ENCODE data around the gene MBL2. TPM values are rescaled to one million over a fixed set of nuclear protein-coding genes. Genes with fewer than 3 reads are reported as not detected.
A peak's percentile ranks its signal among the peaks of the same experiment; 100 is the strongest.

The MBL2 gene
- polyA plus RNA-seq, 1 donor: 0.09 TPM

DNA sequence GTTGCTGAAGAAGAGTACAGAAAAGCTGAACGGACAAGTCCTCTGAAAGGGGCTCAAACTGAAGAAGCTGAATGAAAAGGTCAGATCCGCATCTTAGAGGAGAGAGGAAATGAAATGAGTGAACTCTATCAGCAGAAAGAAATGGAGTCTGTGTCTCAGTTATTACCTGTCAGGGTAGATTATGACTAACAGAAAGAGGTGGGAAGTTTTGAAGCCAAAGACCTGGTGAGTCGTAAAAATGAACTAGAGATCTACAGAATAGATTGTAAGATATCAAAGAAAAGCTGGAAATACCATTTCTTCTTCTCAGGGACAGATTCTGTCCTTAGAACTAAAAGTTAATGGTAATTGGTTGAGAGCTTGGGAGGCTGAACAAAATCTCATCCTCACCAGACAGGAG, 11.1 kb upstream of the MBL2 start:
- Histone ChIP-seq H3K27ac (ENCODE audit: low read length) (no peak overlapping the region), H3K36me3 (ENCODE audit: control insufficient read depth, insufficient read depth, low read length) (no peaks in the 10 kb centered on the region), H3K4me3 (ENCODE audit: low read length) (no peak overlapping the region), H3K4me1 (ENCODE audit: control insufficient read depth, insufficient read depth, low read length) (no peaks in the 10 kb centered on the region), H3K27me3 (ENCODE audit: control insufficient read depth, insufficient read depth, low read length) (peaks cover 2% of the 10 kb centered on the region), H3K9me3 (ENCODE audit: control insufficient read depth, low read depth, low read length) (no peaks in the 10 kb centered on the region)
- no peak for DNase-seq
- WGBS (ENCODE audit: insufficient coverage, low lambda C conversion rate): 95% methylated on average over 3 of the region's 3 CpGs

GRCh38 chr10:52782554-52782953, 10.0 kb upstream of the MBL2 start:
- peaks cover 7% of the 10 kb centered on the region for H3K27me3 ChIP-seq (ENCODE audit: control insufficient read depth, insufficient read depth, low read length)
- no peak for DNase-seq
- H3K36me3 ChIP-seq (ENCODE audit: control insufficient read depth, insufficient read depth, low read length): no peaks in the 10 kb centered on the region
- H3K4me1 ChIP-seq (ENCODE audit: control insufficient read depth, insufficient read depth, low read length): no peaks in the 10 kb centered on the region
- no peak overlapping the region for H3K27ac ChIP-seq (ENCODE audit: low read length)
- H3K4me3 ChIP-seq (ENCODE audit: low read length): no peak overlapping the region
- peaks cover 5% of the 10 kb centered on the region for H3K9me3 ChIP-seq (ENCODE audit: control insufficient read depth, low read depth, low read length)

DNA sequence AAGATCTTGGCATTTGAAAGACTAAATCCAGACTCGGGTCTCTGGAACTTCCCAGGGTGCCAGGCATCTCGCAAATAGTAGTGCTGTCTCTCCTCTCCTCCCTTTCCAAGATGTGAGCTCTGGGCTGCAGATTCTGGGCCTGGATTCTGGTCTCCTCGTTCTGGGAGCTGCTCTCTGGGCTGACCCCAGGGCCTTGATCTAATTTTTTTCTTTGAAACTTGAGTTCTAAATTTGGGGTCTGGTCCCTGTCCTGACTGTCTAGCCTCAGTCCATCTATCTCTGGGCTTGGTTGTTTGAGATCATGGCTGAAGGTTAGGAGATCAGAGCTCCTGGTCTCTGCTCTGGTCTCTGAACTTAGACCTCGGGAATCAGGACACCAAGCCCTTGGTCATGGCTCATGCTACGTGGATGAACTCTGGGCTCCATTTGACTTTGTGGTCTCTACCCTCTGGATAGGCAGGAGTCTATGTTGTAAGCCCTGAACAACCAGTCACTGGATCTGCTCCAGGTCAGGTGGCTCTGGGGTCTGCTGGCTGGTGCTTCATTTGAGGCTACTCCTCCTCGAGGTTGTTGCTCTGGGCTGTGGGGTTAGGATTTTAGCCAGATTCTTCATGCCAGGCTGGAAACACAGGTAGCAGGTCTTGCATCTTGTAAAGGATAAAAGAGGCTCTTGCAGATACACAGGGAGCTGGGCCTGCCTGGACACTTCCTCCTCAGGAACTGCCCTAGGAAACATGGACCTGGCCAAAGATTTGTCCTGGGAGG, 8.0 kb upstream of the MBL2 start:
- Histone ChIP-seq H3K27ac (ENCODE audit: low read length) (no peak overlapping the region), H3K36me3 (ENCODE audit: control insufficient read depth, insufficient read depth, low read length) (no peaks in the 10 kb centered on the region), H3K4me3 (ENCODE audit: low read length) (no peak overlapping the region), H3K9me3 (ENCODE audit: control insufficient read depth, low read depth, low read length) (peaks cover 5% of the 10 kb centered on the region), H3K27me3 (ENCODE audit: control insufficient read depth, insufficient read depth, low read length) (peaks cover 7% of the 10 kb centered on the region), H3K4me1 (ENCODE audit: control insufficient read depth, insufficient read depth, low read length) (peaks cover 7% of the 10 kb centered on the region)
- no peak for DNase-seq
- no CpG with 5 or more reads among the region's 6 CpGs for WGBS (ENCODE audit: insufficient coverage, low lambda C conversion rate)

GRCh38 chr10:52779541-52780390, 7.2 kb upstream of the MBL2 start:
- Histone ChIP-seq H3K27me3 (ENCODE audit: control insufficient read depth, insufficient read depth, low read length) (peaks cover 7% of the 10 kb centered on the region), H3K9me3 (ENCODE audit: control insufficient read depth, low read depth, low read length) (peaks cover 5% of the 10 kb centered on the region), H3K4me1 (ENCODE audit: control insufficient read depth, insufficient read depth, low read length) (peaks cover 13% of the 10 kb centered on the region), H3K27ac (ENCODE audit: low read length) (no peak overlapping the region), H3K4me3 (ENCODE audit: low read length) (no peak overlapping the region), H3K36me3 (ENCODE audit: control insufficient read depth, insufficient read depth, low read length) (no peaks in the 10 kb centered on the region)
- peak; percentile 52 to 59 for DNase-seq
- WGBS (ENCODE audit: insufficient coverage, low lambda C conversion rate): 90% methylated on average over 6 of the region's 13 CpGs

DNA sequence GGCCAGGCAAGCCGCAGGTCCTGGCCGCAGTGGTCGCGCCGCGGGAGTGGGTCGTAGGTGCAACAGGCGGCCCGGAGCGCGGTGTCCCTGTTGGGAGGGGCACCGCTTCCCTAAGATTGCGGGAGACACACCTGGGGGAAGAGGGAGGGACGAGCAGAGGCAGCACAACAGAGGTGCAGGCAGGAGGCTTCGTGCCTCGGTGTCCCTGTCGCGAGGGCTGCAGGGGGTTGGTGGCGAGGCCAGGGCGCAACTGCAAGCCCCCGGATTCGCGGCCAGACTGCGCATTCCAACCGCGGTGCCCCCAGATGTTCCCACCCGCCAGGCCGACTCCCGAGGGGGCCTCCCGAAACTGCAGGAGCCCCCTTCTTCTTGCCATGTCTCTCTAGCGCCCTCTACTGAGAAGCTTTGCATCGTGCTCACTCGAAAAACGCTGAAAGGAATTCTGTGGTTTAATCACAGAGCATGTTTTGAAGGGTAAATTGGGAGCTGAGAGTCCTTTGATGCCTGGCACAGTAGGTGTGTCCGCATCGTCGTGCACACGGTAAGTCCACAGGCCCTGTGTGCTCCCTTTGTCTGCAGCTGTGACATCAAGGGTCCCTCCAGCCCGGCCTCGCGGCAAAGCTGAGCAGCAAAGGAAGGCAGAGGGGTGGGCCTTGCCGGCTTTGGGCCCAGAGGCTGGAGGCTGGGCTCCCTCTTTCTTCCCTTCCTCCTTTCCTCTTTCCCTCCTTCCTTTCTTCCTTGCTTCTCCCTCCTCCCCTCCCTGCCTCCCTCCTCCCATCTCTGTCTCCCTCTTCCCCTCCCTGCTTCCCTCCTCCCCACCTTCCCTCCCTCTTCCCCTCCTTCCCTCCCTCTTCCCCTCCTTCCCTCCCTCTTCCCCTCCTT, 6.2 kb upstream of the MBL2 start:
- Histone ChIP-seq H3K27ac (ENCODE audit: low read length) (no peak overlapping the region), H3K9me3 (ENCODE audit: control insufficient read depth, low read depth, low read length) (peaks cover 5% of the 10 kb centered on the region), H3K27me3 (ENCODE audit: control insufficient read depth, insufficient read depth, low read length) (peaks cover 7% of the 10 kb centered on the region), H3K36me3 (ENCODE audit: control insufficient read depth, insufficient read depth, low read length) (no peaks in the 10 kb centered on the region), H3K4me3 (ENCODE audit: low read length) (no peak overlapping the region), H3K4me1 (ENCODE audit: control insufficient read depth, insufficient read depth, low read length) (peaks cover 22% of the 10 kb centered on the region)
- peak in 1 of 2 donors; percentile 27 for DNase-seq
- WGBS (ENCODE audit: insufficient coverage, low lambda C conversion rate): 86% methylated on average over 1 of the region's 42 CpGs

- Histone ChIP-seq H3K27ac (ENCODE audit: low read length) (no peak overlapping the region), H3K9me3 (ENCODE audit: control insufficient read depth, low read depth, low read length) (peaks cover 5% of the 10 kb centered on the region), H3K4me1 (ENCODE audit: control insufficient read depth, insufficient read depth, low read length) (peaks cover 24% of the 10 kb centered on the region), H3K4me3 (ENCODE audit: low read length) (no peak overlapping the region), H3K27me3 (ENCODE audit: control insufficient read depth, insufficient read depth, low read length) (peaks cover 7% of the 10 kb centered on the region), H3K36me3 (ENCODE audit: control insufficient read depth, insufficient read depth, low read length) (no peaks in the 10 kb centered on the region)
- DNase-seq: no peak
- WGBS (ENCODE audit: insufficient coverage, low lambda C conversion rate): no CpG with 5 or more reads among the region's 5 CpGs
These were observed 4.8 kb upstream of the MBL2 start for GRCh38 chr10:52777414-52777813.

DNA sequence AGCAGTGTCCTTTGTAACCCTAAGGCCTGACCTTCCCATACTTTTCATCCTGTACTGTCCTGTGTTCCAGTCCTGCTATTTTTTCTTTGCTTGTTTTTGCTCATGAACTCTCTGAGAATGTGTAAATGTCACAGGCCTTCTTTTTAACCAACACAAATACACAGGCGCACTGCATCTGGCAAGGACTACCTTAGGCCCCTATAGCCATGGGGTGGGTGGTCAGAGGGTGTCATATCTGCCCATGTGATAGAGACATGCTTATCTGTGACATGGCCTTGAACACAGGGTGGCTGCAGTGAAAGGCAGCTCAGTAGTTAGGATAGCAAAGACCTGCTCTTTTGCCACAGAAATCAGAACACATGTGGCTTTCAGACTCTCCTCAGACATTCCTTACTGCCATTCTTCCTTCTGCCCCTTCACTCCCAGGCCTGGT, 3.9 kb upstream of the MBL2 start:
- no peaks in the 10 kb centered on the region for H3K36me3 ChIP-seq (ENCODE audit: control insufficient read depth, insufficient read depth, low read length)
- peaks cover 24% of the 10 kb centered on the region for H3K4me1 ChIP-seq (ENCODE audit: control insufficient read depth, insufficient read depth, low read length)
- peaks cover 5% of the 10 kb centered on the region for H3K9me3 ChIP-seq (ENCODE audit: control insufficient read depth, low read depth, low read length)
- WGBS (ENCODE audit: insufficient coverage, low lambda C conversion rate): no CpG with 5 or more reads among the region's 1 CpG
- H3K4me3 ChIP-seq (ENCODE audit: low read length): no peak overlapping the region
- peaks cover 7% of the 10 kb centered on the region for H3K27me3 ChIP-seq (ENCODE audit: control insufficient read depth, insufficient read depth, low read length)
- no peak for DNase-seq
- H3K27ac ChIP-seq (ENCODE audit: low read length): no peak overlapping the region

GRCh38 chr10:52775132-52775647, 2.6 kb upstream of the MBL2 start:
- Histone ChIP-seq H3K9me3 (ENCODE audit: control insufficient read depth, low read depth, low read length) (peaks cover 5% of the 10 kb centered on the region), H3K4me1 (ENCODE audit: control insufficient read depth, insufficient read depth, low read length) (peaks cover 24% of the 10 kb centered on the region), H3K27me3 (ENCODE audit: control insufficient read depth, insufficient read depth, low read length) (peaks cover 7% of the 10 kb centered on the region), H3K4me3 (ENCODE audit: low read length) (no peak overlapping the region), H3K27ac (ENCODE audit: low read length) (no peak overlapping the region), H3K36me3 (ENCODE audit: control insufficient read depth, insufficient read depth, low read length) (no peaks in the 10 kb centered on the region)
- WGBS (ENCODE audit: insufficient coverage, low lambda C conversion rate): no CpG with 5 or more reads among the region's 12 CpGs
- no peak for DNase-seq

DNA sequence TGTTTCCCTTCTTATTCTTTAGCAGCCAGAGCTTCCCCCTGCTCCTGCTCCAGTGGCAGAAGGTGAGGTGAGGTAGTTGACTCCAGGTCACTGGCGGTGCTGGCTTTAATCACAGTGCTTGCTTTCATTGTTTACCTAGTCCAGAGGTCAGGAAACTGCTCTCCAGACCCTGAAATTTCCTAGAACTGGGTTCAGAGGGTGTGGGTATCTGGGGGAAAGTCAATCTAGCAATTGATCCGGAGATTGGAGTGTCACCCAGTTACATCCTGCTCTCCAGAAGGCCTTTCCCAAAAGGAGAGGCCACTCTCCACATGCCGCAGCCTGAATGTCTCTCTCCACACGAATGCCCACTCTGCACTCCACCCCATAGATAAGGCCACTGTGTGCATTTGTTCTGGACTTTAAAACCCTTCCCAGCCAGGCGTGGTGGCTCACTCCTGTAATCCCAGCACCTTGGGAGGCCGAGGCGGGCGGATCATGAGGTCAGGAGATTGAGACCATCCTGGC, 2.1 kb upstream of the MBL2 start:
- no CpG with 5 or more reads among the region's 8 CpGs for WGBS (ENCODE audit: insufficient coverage, low lambda C conversion rate)
- Histone ChIP-seq H3K27ac (ENCODE audit: low read length) (peak overlapping the region; percentile 24), H3K36me3 (ENCODE audit: control insufficient read depth, insufficient read depth, low read length) (no peaks in the 10 kb centered on the region), H3K27me3 (ENCODE audit: control insufficient read depth, insufficient read depth, low read length) (peaks cover 7% of the 10 kb centered on the region), H3K4me1 (ENCODE audit: control insufficient read depth, insufficient read depth, low read length) (peaks cover 24% of the 10 kb centered on the region), H3K4me3 (ENCODE audit: low read length) (no peak overlapping the region), H3K9me3 (ENCODE audit: control insufficient read depth, low read depth, low read length) (peaks cover 5% of the 10 kb centered on the region)
- DNase-seq: peak; percentile 51 to 84

DNA sequence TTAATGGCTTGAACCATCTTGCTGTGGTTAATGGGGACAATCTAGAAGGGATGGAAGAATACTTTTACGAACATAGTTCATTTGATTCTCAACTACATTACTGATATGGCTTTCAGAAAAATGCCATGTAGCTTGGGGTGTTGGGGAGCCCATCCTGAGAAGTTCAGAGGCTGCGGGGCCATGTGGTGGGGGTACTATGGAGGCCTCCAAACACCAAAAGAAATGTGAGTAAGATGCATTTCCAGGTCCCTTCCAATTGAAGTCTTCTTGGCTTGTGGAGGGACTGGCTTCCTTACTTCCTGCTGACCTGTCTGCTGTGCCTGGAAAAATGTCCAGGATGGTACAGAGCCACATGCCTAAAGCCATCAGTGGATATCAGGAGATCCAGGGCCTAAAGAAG, 1.6 kb upstream of the MBL2 start:
- H3K27ac ChIP-seq (ENCODE audit: low read length): no peak overlapping the region
- no peaks in the 10 kb centered on the region for H3K36me3 ChIP-seq (ENCODE audit: control insufficient read depth, insufficient read depth, low read length)
- no peak for DNase-seq
- peaks cover 24% of the 10 kb centered on the region for H3K4me1 ChIP-seq (ENCODE audit: control insufficient read depth, insufficient read depth, low read length)
- peaks cover 7% of the 10 kb centered on the region for H3K27me3 ChIP-seq (ENCODE audit: control insufficient read depth, insufficient read depth, low read length)
- no peak overlapping the region for H3K4me3 ChIP-seq (ENCODE audit: low read length)
- WGBS (ENCODE audit: insufficient coverage, low lambda C conversion rate): no CpG with 5 or more reads among the region's 2 CpGs
- peaks cover 5% of the 10 kb centered on the region for H3K9me3 ChIP-seq (ENCODE audit: control insufficient read depth, low read depth, low read length)

Data from large intestine (tissue), 3 donors.